ENCODE measurements around the gene PI4K2B. TPM values are rescaled to one million over a fixed set of nuclear protein-coding genes. Genes with fewer than 3 reads are reported as not detected.
"Not testable (repeated sequence)": the region's sequence is repeated elsewhere in the genome, so short reads cannot be mapped to it uniquely, and the experiment has no call there.

PI4K2B gene
- total RNA-seq = 1.9 TPM
- long read RNA-seq, transcript PI4K2B-201 (10 exons, 3,540 nt) = major isoform, 6 of 6 reads
- long read RNA-seq, partial matches to known transcripts = 0 of 6 reads
- long read RNA-seq, other reads (novel, unspliced or antisense) = 0 of 6 reads

- ATAC-seq (ENCODE audit: poor library complexity) = peak; percentile 97
- intact Hi-C loops (cut with DNase I) = no loop called here
These were observed at the start of gene PI4K2B for GRCh38 chr4:25233737-25234389. Gene PI4K2B, plus strand, starts transcription at chr4:25234033. Its CDS starts 131 bp downstream, at chr4:25234164.

DNA sequence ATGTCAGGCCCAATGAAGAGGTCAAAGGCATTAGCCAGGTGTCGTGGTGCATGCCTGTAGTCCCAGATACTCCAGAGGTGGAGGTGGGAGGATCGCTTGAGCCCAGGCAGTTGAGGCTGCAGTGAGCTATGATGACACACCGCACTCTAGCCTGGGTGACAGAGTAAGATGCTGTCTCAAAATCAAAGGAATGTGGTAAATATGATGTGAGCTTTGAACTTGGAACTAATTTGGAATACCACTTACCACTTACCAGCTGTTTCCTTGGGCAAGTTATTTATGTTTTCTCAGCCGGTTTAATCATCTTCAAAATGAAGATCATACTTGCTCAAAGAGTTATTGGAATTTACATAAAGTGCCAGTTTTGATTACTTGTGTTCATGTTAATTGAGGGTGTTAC, 49.8 kb upstream of the PI4K2B start:
- DNase-seq (no peak), ATAC-seq (ENCODE audit: poor library complexity) (no peak)
- intact Hi-C loops (cut with DNase I) = no loop called here

More at GRCh38 chr4:25233737-25234389, at the start of gene PI4K2B:
- DNase-seq = peak; percentile 93

DNA sequence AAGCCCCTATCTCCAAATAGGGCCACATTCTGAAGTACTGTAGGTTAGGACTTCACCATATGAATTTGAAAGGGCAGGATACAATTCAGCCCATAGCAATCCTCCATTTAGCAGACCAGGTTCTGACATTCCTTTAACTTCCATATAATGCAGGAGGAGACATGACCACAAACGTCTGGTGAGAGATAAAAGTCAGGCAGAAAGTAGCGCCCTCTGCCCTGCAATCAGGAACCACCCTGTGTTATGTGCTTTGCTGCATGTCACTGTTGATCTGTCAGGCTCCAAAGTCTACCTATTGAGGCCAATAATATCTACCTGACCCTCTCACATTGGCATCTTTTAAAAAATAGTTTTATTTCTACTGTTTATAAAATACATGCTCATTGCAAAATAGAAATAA, 43.4 kb upstream of the PI4K2B start:
- ATAC-seq (ENCODE audit: poor library complexity) = no peak

DNA sequence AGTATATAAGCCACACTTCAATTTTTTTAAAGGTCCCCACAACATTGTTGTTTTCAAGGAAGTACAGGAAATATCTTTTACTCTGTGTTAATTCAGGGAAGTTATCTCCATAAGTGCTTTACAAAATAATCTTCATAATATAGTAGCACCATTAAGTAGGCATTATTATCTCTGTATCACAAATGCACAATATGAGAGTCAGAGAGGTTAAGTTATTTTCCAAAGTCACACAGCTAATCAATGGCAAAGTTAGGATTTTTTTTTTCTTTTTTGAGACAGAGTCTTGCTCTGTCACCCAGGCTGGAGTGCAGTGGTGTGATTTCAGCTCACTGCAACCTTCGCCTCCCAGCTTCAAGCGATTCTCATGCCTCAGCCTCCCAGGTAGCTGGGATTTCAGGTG, 35.1 kb upstream of the PI4K2B start:
- ATAC-seq (ENCODE audit: poor library complexity) = no peak
- intact Hi-C loops (cut with DNase I) = no loop called here
- DNase-seq = no peak

More for the DNA sequence above, 43.4 kb upstream of the PI4K2B start:
- no peak for DNase-seq
- intact Hi-C loops (cut with DNase I) = no loop called here

- intact Hi-C loops (cut with DNase I) = no loop called here
- ATAC-seq (ENCODE audit: poor library complexity) = no peak
These were observed 25.8 kb upstream of the PI4K2B start for GRCh38 chr4:25207997-25208396.

DNA sequence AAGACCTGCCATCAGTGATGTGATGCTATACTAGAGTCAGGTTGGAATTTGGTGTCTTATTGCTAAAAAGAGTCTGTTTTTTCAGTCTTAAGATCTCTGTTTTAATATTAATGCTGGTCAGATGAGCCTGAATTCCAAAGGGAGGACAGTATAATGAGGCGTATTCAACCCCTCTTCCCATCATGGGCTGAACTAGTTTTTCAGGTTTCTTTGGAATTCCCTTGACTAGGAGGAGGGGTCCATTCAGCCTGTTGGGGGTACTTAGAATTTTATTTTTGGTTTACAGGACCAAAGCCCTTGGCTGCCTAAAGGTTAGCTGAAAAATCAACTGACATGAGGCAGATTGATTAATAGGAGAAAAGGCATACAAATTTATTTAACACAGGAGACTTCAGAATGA, 24.1 kb upstream of the PI4K2B start:
- intact Hi-C loops (cut with DNase I) = no loop called here
- ATAC-seq (ENCODE audit: poor library complexity) = no peak
- DNase-seq = no peak

More at GRCh38 chr4:25207997-25208396, 25.8 kb upstream of the PI4K2B start:
- no peak for DNase-seq

- ATAC-seq (ENCODE audit: poor library complexity) (no peak), DNase-seq (no peak)
- intact Hi-C loops (cut with DNase I) = no loop called here
These were observed 22.1 kb upstream of the PI4K2B start for GRCh38 chr4:25211721-25212120.

DNA sequence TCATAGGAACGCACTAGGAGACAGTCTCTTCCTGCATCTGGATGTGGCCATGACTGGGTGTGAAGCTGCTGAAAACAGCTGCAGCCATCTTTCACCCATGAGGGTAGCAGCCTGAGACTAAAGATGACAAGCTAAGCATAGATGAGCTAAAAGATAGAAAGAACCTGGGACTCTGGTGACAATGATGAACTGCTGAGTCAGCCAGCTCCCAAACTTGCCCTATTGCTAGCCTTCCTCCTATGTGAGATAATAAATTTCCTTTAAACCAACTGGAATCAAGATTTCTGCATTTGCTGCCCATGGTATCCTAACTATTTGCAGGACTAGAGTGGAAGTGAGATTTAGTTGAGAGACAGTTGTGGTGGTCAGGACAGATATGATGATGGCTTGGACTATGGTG, 21.0 kb upstream of the PI4K2B start:
- DNase-seq = no peak
- ATAC-seq (ENCODE audit: poor library complexity) = no peak
- intact Hi-C loops (cut with DNase I) = no loop called here

DNA sequence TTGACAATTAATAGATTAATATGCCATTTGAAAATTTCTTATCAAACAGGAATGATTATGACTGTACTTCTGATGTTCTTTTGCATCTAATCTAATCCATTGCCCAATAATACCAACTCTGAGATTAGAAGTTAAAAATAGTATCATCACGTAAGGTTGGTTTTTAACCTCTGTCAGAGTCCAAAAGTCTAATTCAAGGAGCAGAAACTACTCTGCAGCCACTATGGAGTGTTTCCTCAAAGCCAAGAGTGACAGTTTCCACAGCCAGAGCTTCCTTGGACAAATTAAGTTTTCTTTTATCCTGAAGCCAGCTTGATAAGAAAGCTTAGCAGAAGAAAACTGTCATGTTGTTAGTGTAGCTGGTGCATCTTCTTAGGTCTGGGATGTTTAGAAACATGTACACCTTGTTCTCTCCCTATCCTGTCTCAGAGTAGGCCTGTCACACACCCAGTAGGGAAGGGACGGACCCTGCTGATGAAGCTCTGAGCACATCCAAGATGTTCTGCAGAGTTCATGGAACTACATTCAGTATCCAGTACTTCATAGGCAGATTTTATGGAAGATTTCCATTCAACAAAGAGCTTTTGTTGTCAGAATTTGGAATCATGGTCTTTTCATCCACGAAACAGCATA, 20.4 kb upstream of the PI4K2B start:
- DNase-seq = no peak
- intact Hi-C loops (cut with DNase I) = no loop called here
- no peak for ATAC-seq (ENCODE audit: poor library complexity)

DNA sequence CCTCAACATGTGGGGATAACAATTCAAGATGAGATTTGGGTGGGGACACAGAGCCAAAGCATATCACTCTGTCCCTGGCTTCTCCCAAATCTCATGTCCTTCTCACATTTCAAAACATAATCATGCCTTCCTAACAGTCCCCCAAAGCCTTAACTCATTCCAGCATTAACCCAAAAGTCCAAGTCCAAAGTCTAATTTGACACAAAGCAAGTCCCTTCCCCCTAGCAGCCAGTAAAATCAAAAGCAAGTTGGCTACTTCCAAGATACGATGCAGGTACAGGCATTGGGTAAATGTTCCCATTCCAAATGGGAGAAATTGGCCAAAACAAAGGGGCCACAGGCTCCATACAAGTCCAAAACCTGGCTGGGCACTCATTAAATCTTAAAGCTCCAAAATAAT, 19.1 kb upstream of the PI4K2B start:
- intact Hi-C loops (cut with DNase I); ATAC-seq (ENCODE audit: poor library complexity): not testable (repeated sequence)

GRCh38 chr4:25215511-25215910, 18.3 kb upstream of the PI4K2B start:
- intact Hi-C loops (cut with DNase I) = no loop called here
- no peak for ATAC-seq (ENCODE audit: poor library complexity)
- DNase-seq = no peak

More for the DNA sequence above, 19.1 kb upstream of the PI4K2B start:
- DNase-seq = not testable (repeated sequence)

DNA sequence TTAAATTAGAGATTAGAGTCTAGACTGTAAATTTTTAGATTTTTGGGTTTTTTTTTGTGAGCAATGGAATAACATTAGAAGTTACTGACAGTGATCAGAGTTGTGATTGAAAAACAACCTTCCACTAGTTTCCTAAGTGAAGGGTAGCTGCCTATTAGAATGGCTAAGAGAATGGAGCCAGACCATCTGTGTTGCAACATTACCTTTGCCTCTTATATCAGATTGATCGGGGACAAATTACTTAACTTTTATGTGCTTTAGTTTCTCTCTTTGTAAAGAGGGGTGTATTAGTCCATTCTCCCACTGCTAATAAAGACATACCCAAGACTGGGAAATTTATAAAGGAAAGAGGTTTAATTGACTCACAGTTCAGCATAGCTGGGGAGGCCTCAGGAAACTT, 12.5 kb upstream of the PI4K2B start:
- intact Hi-C loops (cut with DNase I) = no loop called here
- no peak for ATAC-seq (ENCODE audit: poor library complexity)
- no peak for DNase-seq

- ATAC-seq (ENCODE audit: poor library complexity) (no peak), DNase-seq (no peak)
- intact Hi-C loops (cut with DNase I) = no loop called here
These were observed 9.9 kb upstream of the PI4K2B start for GRCh38 chr4:25223802-25224375.

GRCh38 chr4:25229804-25230203, 4.0 kb upstream of the PI4K2B start:
- ATAC-seq (ENCODE audit: poor library complexity) = no peak
- no peak for DNase-seq
- intact Hi-C loops (cut with DNase I) = no loop called here

DNA sequence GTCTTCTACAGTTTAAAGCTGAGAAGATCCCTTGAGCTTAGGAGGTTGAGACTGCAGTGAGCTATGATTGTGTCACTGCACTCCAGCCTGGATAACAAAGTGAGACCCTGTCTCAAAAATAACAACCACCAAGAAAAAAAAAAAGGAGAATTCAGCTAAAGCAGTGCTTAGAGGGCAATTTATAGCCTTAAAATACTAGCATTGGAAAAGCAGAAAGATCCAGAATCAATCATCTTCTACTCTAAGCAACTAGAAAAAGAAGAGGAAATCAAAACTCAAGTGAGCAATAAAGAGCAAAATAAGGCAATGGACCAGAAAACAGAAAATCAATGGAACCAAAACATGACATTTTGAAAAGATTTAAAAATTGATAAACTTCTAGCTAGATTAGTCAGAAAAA, 639 bp upstream of the PI4K2B start:
- no peak for ATAC-seq (ENCODE audit: poor library complexity)
- intact Hi-C loops (cut with DNase I) = no loop called here
- no peak for DNase-seq

DNA sequence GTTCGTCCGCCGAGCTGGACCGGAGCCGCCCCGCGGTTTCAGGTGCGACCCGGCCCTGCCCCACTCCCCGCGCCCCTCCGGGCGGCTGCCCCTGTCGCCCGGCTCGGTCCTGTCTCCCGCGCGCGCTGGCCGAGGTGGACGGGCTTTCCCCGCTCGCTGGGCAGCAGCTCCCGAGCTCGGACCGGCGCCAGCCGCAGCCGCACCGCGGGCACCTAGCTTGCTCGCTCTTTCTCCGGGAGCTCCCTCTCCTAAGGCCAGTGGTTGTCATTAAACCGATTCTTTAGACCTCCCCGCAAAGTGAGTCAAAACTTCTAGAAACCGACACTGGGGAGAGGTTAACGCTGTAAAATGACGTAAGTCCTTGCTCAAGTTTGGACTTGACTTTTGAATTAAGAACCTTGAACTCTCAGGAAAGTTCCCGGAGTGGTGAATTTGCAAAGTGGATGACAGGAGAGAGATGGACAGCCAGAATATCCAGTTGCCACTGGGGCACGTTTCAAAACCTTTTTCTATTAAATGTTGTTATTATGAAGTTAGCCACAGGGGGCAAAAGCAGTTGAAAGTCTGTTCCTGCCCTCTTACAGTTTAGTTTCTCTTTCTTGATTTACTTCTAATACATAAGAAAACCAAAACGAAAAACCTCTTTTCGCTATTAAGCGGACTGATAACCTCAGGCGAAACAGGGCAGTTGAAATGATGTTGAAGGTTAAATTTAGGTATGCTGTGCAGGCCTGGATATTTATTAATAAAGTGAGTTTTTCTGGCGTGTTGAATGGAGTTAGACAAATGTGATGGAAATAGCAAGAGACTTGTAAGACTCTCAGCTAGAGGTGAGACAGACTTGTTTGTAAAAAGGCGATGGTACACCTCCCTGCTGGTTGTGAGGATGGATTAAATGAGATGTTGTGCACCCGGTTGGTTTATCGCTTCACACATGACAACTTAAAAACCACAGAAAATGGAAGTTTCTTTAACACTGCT, 847 bp downstream of the PI4K2B start:
- DNase-seq (peak; percentile 69), ATAC-seq (ENCODE audit: poor library complexity) (peak; percentile 79)
- intact Hi-C loops (cut with DNase I) = no loop called here

GRCh38 chr4:25235401-25235800, 1.6 kb downstream of the PI4K2B start:
- no peak for DNase-seq
- ATAC-seq (ENCODE audit: poor library complexity) = no peak
- intact Hi-C loops (cut with DNase I) = no loop called here

- ATAC-seq (ENCODE audit: poor library complexity); intact Hi-C loops (cut with DNase I); DNase-seq: not testable (repeated sequence)
These were observed 2.2 kb downstream of the PI4K2B start for GRCh38 chr4:25236030-25236429.

GRCh38 chr4:25236971-25237370, 3.1 kb downstream of the PI4K2B start:
- ATAC-seq (ENCODE audit: poor library complexity) = no peak
- no peak for DNase-seq
- intact Hi-C loops (cut with DNase I) = no loop called here
